ENCODE data around the gene TOX3. TPM values are rescaled to one million over a fixed set of nuclear protein-coding genes. Genes with fewer than 3 reads are reported as not detected.

Gene TOX3
- total RNA-seq, 1 experiment from 2014 or later: 20.2 TPM

DNA sequence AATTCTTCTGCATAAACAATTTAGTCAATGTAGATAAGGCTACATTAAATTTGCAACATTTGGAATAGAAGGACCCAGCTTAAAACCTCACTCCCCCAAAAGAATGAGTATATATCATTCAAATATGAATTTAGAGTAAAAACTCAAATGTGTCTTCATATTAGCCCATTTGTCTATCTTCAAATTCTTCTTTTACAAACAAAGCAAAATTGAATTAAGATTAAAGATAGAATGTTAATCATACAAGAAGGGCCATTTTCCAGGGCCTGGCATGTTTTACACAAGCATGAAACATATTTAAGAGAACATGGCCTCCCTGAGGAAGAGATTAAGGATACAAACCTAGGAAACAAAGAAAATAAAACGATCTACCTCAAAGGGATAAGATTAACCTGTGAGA lies 8.4 kb downstream of the TOX3 start:
- H3K36me3 Mint-ChIP-seq (ENCODE audit: insufficient read depth in 1 of 3, low read depth in 3 of 3): peaks cover 24 to 54% (median 32%) of the 10 kb centered on the region in 3 experiments; a peak in 6 of 7 replicates
- H3K4me3 Mint-ChIP-seq: no peak overlapping the region
- no peak overlapping the region for H2BK20ac ChIP-seq (ENCODE audit: low read depth, low read length, poor library complexity, severe bottlenecking)
- H4K8ac ChIP-seq (replicated peaks; ENCODE audit: insufficient read length, low read depth, low read length): no peak overlapping the region
- no peak overlapping the region for H2BK5ac ChIP-seq (ENCODE audit: insufficient read length, low read length)
- no peak overlapping the region for H3K14ac ChIP-seq (ENCODE audit: insufficient read depth, low read length)
- no peak overlapping the region for H3K9ac ChIP-seq (ENCODE audit: extremely low read depth, insufficient read length, low read length)
- peaks cover 15% of the 10 kb centered on the region for H3K79me1 ChIP-seq (ENCODE audit: insufficient read depth, low read depth, low read length, poor library complexity, severe bottlenecking)
- H3K4me1 ChIP-seq (ENCODE audit: insufficient read depth, low read length): peaks cover 3% of the 10 kb centered on the region; the same call in 1 of the 2 replicates
- no peak overlapping the region for H4K91ac ChIP-seq (ENCODE audit: insufficient read length, low read depth, low read length)
- H3T11ph ChIP-seq (ENCODE audit: low read length): no peak overlapping the region
- H2AFZ ChIP-seq (ENCODE audit: low read length): no peak overlapping the region
- peaks cover 14 to 31% of the 10 kb centered on the region in 2 experiments for H3K4me1 Mint-ChIP-seq
- H3K9me3 Mint-ChIP-seq: no peaks in the 10 kb centered on the region
- H3K56ac ChIP-seq (ENCODE audit: insufficient read length, low read depth, low read length): no peak overlapping the region
- H3K27ac ChIP-seq (ENCODE audit: insufficient read length, low read depth, low read length): no peak overlapping the region
- H4K20me1 ChIP-seq (ENCODE audit: control insufficient read depth, insufficient read depth, insufficient read length): no peaks in the 10 kb centered on the region
- H3K27me3 Mint-ChIP-seq (ENCODE audit: low read depth): no peaks in the 10 kb centered on the region
- no peak overlapping the region for H2BK15ac ChIP-seq (ENCODE audit: low read depth, low read length)
- no peak overlapping the region for H4K5ac ChIP-seq (ENCODE audit: insufficient read length, low read depth, low read length)
- H2BK12ac ChIP-seq (ENCODE audit: insufficient read length, low read depth, low read length): no peak overlapping the region
- H2AK5ac ChIP-seq (ENCODE audit: insufficient read length, low read length): no peak overlapping the region
- H3K4me2 ChIP-seq (ENCODE audit: insufficient read depth, insufficient read length, low read length): no peak overlapping the region
- WGBS (ENCODE audit: extremely low coverage, insufficient read length, low lambda C conversion rate): no CpG with 5 or more reads among the region's 1 CpG
- H3K4ac ChIP-seq (ENCODE audit: low read depth, low read length): no peak overlapping the region
- H3K23me2 ChIP-seq (ENCODE audit: insufficient read length, low read depth, low read length, poor library complexity, severe bottlenecking): no peaks in the 10 kb centered on the region
- no peaks in the 10 kb centered on the region for H3K27me3 ChIP-seq (ENCODE audit: insufficient read depth, low read length)
- no peak overlapping the region for H3K27ac Mint-ChIP-seq
- no peaks in the 10 kb centered on the region for H3K9me3 ChIP-seq (ENCODE audit: control insufficient read depth, low read depth, low read length)
- TF ChIP-seq, protein P1, sequence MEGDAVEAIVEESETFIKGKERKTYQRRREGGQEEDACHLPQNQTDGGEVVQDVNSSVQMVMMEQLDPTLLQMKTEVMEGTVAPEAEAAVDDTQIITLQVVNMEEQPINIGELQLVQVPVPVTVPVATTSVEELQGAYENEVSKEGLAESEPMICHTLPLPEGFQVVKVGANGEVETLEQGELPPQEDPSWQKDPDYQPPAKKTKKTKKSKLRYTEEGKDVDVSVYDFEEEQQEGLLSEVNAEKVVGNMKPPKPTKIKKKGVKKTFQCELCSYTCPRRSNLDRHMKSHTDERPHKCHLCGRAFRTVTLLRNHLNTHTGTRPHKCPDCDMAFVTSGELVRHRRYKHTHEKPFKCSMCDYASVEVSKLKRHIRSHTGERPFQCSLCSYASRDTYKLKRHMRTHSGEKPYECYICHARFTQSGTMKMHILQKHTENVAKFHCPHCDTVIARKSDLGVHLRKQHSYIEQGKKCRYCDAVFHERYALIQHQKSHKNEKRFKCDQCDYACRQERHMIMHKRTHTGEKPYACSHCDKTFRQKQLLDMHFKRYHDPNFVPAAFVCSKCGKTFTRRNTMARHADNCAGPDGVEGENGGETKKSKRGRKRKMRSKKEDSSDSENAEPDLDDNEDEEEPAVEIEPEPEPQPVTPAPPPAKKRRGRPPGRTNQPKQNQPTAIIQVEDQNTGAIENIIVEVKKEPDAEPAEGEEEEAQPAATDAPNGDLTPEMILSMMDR (conservative IDR thresholded peaks at IDR 0.05): no peak
- H3K79me2 ChIP-seq (ENCODE audit: insufficient read depth, low read length): peaks cover 11% of the 10 kb centered on the region; the same call in 1 of the 2 replicates
- H2BK120ac ChIP-seq (ENCODE audit: low read depth, low read length, poor library complexity, severe bottlenecking): no peak overlapping the region
- H3K18ac ChIP-seq (ENCODE audit: insufficient read length, low read depth, low read length): no peak overlapping the region
- no peak for DNase-seq
- H3K23ac ChIP-seq (ENCODE audit: insufficient read length, low read depth, low read length): no peak overlapping the region

All from H9 (cell line).